Measurements from ENCODE around the gene SPATA13.
"Not testable (repeated sequence)": the region's sequence is repeated elsewhere in the genome, so short reads cannot be mapped to it uniquely, and the experiment has no call there.

The SPATA13 gene

GRCh38 chr13:24194447-24194846 lies 33.9 kb downstream of the SPATA13 start:
- DNase-seq (ENCODE audit: low read depth in 2 of 2, low spot score in 1 of 2): no peak

DNA sequence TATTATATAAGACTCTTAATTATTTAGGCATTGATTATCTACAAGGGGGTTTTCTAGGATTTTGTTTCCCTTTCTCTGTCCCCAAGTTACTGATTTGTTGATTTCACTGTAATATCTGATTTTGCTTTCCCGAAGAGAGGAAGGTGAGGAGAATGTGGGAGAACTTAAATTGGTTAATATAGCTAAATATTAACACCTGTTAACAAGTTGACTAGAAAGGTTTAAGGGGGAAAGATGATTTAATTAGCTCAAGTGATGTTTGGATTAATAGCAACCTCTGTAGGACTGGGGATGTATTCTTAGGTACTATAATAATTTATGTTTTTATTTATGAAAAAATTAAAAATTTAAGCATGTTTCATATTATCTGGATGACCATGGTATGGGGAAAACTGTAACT lies 35.1 kb downstream of the SPATA13 start:
- no peak for DNase-seq (ENCODE audit: low read depth in 2 of 2, low spot score in 1 of 2)

DNA sequence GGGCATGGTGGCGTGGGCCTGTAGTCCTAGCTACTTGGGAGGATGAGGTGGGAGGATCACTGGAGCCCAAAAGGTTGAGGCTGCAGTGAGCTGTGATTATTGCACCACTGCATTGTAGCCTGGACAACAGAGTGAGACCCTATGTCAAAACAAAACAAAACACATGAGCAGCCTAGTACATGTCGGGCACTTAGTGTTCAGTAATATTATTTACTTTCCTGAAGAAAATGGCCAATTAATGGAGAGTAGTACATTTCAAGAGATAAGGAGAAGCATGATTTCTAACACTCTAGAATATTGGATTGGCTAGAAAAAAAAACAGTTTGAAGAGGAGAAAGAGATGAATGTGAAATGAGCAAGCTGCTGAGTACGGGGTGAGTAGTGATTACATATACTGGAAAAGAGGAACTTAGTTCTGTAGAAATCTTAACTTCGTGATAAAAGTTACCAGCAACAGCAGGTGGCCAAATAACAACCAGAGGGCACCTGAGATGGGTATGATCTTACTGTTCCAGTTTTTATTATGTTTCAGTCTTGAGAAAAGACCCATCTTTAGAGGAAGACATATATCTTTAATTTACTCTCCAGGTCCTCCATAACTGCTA lies 36.2 kb downstream of the SPATA13 start:
- DNase-seq (ENCODE audit: low read depth in 2 of 2, low spot score in 1 of 2): no peak

GRCh38 chr13:24199016-24199415 lies 38.5 kb downstream of the SPATA13 start:
- DNase-seq (ENCODE audit: low read depth in 2 of 2, low spot score in 1 of 2): no peak

GRCh38 chr13:24202215-24202614 lies 41.7 kb downstream of the SPATA13 start:
- no peak for DNase-seq (ENCODE audit: low read depth in 2 of 2, low spot score in 1 of 2)

GRCh38 chr13:24203273-24203672 lies 42.8 kb downstream of the SPATA13 start:
- DNase-seq (ENCODE audit: low read depth in 2 of 2, low spot score in 1 of 2): no peak

GRCh38 chr13:24203811-24204210 lies 43.3 kb downstream of the SPATA13 start:
- DNase-seq (ENCODE audit: low read depth in 2 of 2, low spot score in 1 of 2): no peak

DNA sequence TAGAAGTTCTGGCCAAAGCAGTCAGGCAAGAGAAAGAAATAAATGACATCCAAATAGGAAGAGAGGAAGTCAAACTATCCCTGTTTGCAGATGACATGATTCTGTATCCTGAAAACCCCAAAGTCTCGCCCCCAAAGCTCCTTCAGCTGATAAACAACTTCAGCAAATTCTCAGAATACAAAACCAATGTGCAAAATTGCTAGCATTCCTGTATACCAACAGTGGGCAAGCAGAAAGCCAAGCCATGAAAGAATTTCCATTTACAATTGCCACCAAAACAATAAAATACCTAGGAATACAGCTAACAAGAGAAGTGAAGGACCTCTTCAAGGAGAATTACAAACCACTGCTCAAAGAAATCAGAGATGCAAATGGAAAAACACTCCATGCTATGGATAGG lies 44.6 kb downstream of the SPATA13 start:
- DNase-seq (ENCODE audit: low read depth in 2 of 2, low spot score in 1 of 2): not testable (repeated sequence)

DNA sequence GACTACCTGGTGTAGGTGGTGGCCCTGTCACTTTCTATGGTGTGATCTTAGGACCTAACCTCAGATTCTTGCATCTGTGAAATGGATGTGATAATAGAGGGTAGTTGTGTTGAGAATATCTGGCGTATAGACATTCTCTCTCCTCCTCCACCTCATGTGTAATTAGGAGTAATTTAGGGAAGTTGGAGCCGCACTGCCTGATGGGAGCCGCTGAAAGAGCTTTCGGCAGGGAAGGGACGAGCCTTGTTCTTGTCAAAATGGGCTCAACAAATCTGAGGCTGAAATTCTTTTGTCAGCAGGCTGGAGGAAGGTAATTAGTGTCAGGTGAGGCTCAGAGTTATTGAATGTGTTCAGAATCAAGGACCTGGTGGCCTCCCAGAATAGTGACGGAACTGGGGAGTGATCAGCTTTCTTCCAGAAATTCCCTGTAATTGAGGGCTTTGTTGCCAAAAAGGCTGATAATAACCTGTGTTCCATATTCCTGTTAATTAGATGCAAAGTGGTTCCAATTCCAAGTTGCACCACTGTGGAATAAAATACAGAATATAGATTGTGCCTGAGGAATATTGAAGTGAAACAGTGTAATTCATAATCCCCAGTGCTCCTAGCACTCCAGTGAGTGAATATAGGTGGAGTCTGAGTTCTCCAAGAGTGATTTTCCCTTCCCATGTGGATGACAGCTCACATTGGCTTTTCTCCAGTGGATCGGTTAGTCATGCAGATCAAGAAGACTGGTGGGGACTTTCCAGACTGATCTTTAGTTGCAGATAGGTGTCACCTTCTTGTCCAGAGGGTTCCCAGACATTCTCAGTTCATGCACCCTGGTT lies 47.5 kb downstream of the SPATA13 start:
- no peak for DNase-seq (ENCODE audit: low read depth in 2 of 2, low spot score in 1 of 2)

DNA sequence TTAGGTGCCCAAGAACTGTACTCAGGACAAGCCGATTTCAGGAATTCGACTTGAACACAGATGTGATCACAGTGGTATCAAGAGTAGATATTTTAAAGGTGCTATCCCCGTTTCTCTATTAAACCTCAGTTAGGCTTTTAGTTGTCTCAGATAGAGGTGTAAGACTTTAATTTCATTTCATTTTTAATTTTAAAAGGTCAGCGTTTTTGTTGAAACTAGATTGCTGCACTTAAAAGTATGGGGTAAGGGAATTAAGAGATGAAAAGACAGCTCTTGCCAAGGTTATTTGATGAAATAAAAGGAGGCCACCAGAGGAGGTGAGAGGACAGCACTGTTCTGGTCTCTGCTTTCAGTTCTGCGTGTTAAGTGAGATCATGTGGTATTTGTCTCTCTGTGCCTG lies 48.6 kb downstream of the SPATA13 start:
- DNase-seq (ENCODE audit: low read depth in 2 of 2, low spot score in 1 of 2): no peak

- DNase-seq (ENCODE audit: low read depth in 2 of 2, low spot score in 1 of 2): no peak
Observed at GRCh38 chr13:24212254-24212653, 51.7 kb downstream of the SPATA13 start.

DNA sequence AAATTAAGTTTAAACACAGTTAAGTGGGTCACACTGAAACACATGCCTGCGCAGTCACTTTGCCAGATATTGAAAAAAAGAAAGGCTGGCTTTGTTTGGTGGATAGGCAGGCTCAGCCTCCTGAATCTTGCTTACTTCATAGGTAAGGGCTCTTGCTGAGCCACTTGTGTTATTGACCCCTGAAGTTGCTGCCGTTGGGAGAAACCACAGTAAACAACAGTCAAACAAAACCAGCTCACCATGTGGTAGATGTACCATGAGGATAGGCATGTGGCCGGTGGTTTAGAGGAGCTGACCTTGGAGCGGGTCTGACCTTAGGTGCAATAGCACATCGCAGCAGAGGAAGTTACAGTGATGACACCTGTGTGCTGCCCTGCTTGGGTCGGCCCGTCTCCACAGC lies 52.2 kb downstream of the SPATA13 start:
- no peak for DNase-seq (ENCODE audit: low read depth in 2 of 2, low spot score in 1 of 2)

- DNase-seq (ENCODE audit: low read depth in 2 of 2, low spot score in 1 of 2): no peak
Observed at GRCh38 chr13:24213932-24214331, 53.4 kb downstream of the SPATA13 start.

DNA sequence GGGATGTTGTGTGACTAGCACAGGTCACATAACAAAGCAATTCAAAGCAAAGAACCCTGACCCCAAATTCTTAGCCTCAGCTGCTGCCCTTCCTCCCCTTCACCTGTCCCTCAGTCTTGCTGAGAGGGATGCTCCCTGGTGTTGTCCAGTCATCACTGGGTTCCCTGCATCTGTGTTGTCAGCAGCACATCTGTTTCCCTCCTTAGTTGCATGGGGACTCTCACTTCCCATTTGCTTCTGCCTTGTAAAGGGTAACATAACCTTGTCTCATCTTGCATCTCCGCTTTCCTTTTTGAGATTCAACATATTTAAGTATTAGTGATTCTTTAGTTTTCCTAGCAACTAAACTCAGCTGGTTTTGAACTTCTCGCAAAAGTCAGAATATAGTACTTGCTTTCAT lies 54.0 kb downstream of the SPATA13 start:
- no peak for DNase-seq (ENCODE audit: low read depth in 2 of 2, low spot score in 1 of 2)

DNA sequence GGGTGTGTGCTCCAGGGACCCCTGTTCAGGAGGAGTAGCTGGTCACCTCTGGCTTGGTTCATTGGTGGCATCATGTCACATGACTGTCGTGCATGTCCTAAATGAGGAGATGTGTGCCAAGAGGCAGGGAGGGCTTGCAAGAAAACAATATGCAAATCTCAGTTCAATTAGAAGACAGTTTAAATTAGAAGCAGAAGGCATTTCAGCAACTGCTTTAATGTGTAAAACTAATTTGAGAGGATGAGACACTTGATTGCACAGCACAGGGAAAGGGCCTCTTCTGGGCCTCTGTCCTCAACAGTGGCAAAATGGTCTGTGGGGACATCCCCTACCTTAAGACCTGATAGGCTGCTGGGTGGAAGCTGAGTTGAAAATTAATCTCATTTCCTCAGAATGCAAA lies 54.6 kb downstream of the SPATA13 start:
- DNase-seq (ENCODE audit: low read depth in 2 of 2, low spot score in 1 of 2): no peak

DNA sequence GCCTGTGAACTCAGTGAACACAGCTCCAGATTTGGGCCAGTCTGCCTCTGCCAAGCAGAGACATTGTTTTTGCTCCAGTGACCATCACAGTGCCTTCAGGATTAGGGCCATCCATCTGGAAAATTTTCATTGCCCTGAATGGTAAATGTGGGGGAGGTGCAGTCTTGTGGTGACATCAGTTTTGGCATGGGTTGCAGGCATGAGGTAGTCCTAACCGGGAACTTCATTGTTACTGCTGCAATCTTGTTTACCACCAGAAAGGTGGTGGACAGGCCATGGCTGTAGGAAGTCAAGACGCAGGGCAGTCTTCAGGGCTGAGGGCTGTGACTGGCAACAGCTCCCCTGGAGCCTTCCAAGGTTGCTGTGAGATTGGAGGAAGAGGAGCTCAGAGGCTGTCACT lies 55.2 kb downstream of the SPATA13 start:
- no peak for DNase-seq (ENCODE audit: low read depth in 2 of 2, low spot score in 1 of 2)

- DNase-seq (ENCODE audit: low read depth in 2 of 2, low spot score in 1 of 2): no peak
Observed at GRCh38 chr13:24216176-24216575, 55.7 kb downstream of the SPATA13 start.

DNA sequence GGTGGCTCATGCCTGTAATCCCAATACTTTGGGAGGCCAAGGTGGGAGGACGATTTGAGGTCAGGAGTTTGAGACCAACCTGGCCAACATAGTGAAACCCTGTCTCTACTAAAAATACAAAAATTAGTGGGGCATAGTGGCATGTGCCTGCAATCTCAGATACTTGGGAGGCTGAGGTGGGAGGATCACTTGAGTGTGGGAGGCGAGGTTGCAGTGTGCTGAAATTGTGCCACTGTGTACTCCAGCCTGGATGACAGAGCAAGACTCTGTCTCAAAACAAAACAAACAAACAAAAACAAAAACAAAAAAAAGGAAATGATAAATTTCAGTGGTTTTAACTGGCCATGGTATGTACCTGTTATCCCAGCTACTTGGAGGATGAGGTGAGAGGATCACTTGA lies 56.3 kb downstream of the SPATA13 start:
- not testable (repeated sequence) for DNase-seq (ENCODE audit: low read depth in 2 of 2, low spot score in 1 of 2)

DNA sequence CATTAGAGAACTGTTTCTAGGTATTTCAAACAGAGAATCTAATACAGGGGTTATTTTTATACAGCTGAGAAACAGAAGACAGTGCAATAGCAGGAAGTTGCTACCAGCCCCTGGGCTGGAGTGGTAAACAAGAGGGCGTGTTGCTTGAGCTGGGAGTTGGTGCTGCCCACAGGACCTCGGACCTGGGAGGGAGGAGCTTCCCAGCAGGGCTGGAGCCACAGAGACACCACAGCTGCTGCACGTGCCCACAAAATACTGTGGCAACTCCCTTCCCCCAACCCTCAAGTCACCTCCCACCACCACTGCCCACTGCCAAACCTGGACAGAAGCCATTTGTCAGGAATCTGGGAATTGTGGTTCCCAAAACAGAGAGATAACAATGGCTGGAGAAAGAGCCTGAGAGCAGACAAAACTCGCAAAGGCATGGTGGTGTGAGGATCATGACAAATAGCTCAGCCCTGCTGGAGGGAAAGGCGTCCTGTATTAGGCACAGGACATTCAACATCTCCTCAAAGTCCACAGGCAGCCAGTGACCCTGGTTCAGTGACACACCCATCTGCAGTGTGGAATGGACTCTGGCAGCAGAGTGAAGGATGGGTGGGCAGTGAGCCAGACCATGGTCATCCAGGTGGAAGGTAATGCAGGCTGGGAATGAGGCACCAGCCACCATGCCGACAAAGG lies 57.2 kb downstream of the SPATA13 start:
- DNase-seq (ENCODE audit: low read depth in 2 of 2, low spot score in 1 of 2): no peak

GRCh38 chr13:24218338-24218737 lies 57.8 kb downstream of the SPATA13 start:
- no peak for DNase-seq (ENCODE audit: low read depth in 2 of 2, low spot score in 1 of 2)

DNA sequence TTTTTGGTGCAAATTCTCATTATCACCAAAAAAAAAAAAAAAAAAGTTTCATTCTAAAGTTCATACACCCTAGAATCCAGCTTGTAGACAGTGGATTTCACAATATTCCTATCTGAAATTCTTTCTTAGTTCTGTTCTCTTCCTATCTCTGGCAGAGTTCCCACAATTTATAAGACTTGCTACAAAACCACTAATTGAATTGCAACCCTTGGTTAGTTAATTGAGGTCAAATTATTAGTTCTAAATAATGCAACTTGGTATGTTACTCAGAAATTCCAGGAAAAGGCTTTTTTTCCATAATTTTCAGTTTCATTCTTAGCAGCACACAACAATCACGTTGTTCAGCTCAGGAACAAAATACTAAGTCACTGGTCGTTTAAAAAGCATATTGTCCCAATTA lies 58.5 kb downstream of the SPATA13 start:
- DNase-seq (ENCODE audit: low read depth in 2 of 2, low spot score in 1 of 2): no peak

- DNase-seq (ENCODE audit: low read depth in 2 of 2, low spot score in 1 of 2): peak in 1 of 2 donors; percentile 28
Observed at GRCh38 chr13:24220086-24220703, 59.7 kb downstream of the SPATA13 start.
